GM23338 (cell line): Measurements from ENCODE around the gene GDF10. TPM values are rescaled to one million over a fixed set of nuclear protein-coding genes. Genes with fewer than 3 reads are reported as not detected.

Experiments used
- ATAC-seq: fragments of 200-7000 bp; cut with Tn5 transposase; 3 replicates; pipeline ENCODE4 v1.9.1; 2020
- DNase-seq: peaks from one replicate; pipeline ENCODE4 v3.0.0-alpha.2; 2015; ENCODE audit warnings: low spot score
- H2AFZ ChIP-seq: fragments of 200-600 bp; sonication (generic); 2 replicates; pipeline ENCODE4 v1.8.0; 2016; ENCODE audit warnings: antibody characterized with exemption, mild to moderate bottlenecking, moderate library complexity
- H3F3A ChIP-seq: fragments of 200-600 bp; sonication (generic); replicated peaks from 2 replicates; pipeline ENCODE4 v1.8.0; 2017; ENCODE audit warnings: antibody characterized with exemption, mixed run types, low read depth
- H3K27ac ChIP-seq: fragments of 200-600 bp; sonication (generic); 2 replicates; pipeline ENCODE4 v1.6.1; 2016; ENCODE audit warnings: low read depth
- H3K27me3 ChIP-seq: fragments of 200-600 bp; sonication (generic); 2 replicates; pipeline ENCODE4 v1.8.0; 2016; ENCODE audit warnings: mild to moderate bottlenecking, mixed run types, moderate library complexity; ENCODE audit not compliant: insufficient read depth
- H3K36me3 ChIP-seq: fragments of 200-600 bp; sonication (generic); 2 replicates; pipeline ENCODE4 v1.8.0; 2016; ENCODE audit warnings: mild to moderate bottlenecking; ENCODE audit not compliant: insufficient read depth
- H3K4me1 ChIP-seq: fragments of 200-600 bp; sonication (generic); 2 replicates; pipeline ENCODE4 v1.8.0; 2016; ENCODE audit warnings: mild to moderate bottlenecking, moderate library complexity; ENCODE audit not compliant: insufficient read depth
- H3K4me2 ChIP-seq: fragments of 200-600 bp; sonication (generic); 2 replicates; pipeline ENCODE4 v1.7.1; 2017; ENCODE audit warnings: mixed run types
- H3K4me3 ChIP-seq: fragments of 200-600 bp; sonication (generic); 2 replicates; pipeline ENCODE4 v1.6.1; 2016; ENCODE audit warnings: mixed run types
- H3K79me2 ChIP-seq: fragments of 200-600 bp; sonication (generic); replicated peaks from 2 replicates; pipeline ENCODE4 v1.8.0; 2017; ENCODE audit warnings: mild to moderate bottlenecking; ENCODE audit not compliant: insufficient read depth
- H3K9me2 ChIP-seq: fragments of 200-600 bp; sonication (generic); 2 replicates; pipeline ENCODE4 v1.8.0; 2017; ENCODE audit not compliant: insufficient read depth
- H4K20me1 ChIP-seq: fragments of 200-600 bp; sonication (generic); replicated peaks from 2 replicates; pipeline ENCODE4 v1.8.0; 2017; ENCODE audit warnings: mild to moderate bottlenecking; ENCODE audit not compliant: insufficient read depth
- H3K27ac Mint-ChIP-seq: 2 replicates; pipeline ENCODE4 v1.8.0; 2020; ENCODE audit warnings: inconsistent platforms, mild to moderate bottlenecking, moderate library complexity, mixed read lengths
- H3K27me3 Mint-ChIP-seq: 3 replicates; pipeline ENCODE4 v1.8.0; 2022; ENCODE audit warnings: low read depth, mild to moderate bottlenecking, moderate library complexity, mixed read lengths, inconsistent platforms; ENCODE audit not compliant: insufficient read depth, poor library complexity
- H3K36me3 Mint-ChIP-seq: 3 replicates; pipeline ENCODE4 v1.8.0; 2021; ENCODE audit warnings: low read depth, mild to moderate bottlenecking, inconsistent platforms, moderate library complexity, mixed read lengths
- H3K4me1 Mint-ChIP-seq: 3 replicates; pipeline ENCODE4 v1.8.0; 2020; ENCODE audit warnings: mild to moderate bottlenecking, inconsistent platforms, mixed read lengths
- H3K4me3 Mint-ChIP-seq: 3 replicates; pipeline ENCODE4 v1.8.0; 2021; ENCODE audit warnings: moderate library complexity, mild to moderate bottlenecking, inconsistent platforms, mixed read lengths
- H3K9me3 Mint-ChIP-seq: 3 replicates; pipeline ENCODE4 v1.8.0; 2020; ENCODE audit warnings: moderate library complexity, mild to moderate bottlenecking, inconsistent platforms, mixed read lengths
- CREB1 ChIP-seq: fragments of 250-450 bp; sonication (Bioruptor Pico); IDR thresholded peaks from 2 replicates; pipeline ENCODE4 v1.5.0; 2020; ENCODE audit warnings: low read depth, mild to moderate bottlenecking, moderate library complexity
- EZH2 ChIP-seq: fragments of 200-600 bp; sonication (generic); IDR thresholded peaks from one replicate; pipeline ENCODE4 v1.8.0; 2017; ENCODE audit warnings: antibody characterized with exemption, mild to moderate bottlenecking, low read depth; ENCODE audit not compliant: unreplicated experiment
- EZH2phosphoT487 ChIP-seq: fragments of 200-600 bp; sonication (generic); IDR thresholded peaks from one replicate; pipeline ENCODE4 v1.8.1; 2018; ENCODE audit warnings: antibody characterized with exemption; ENCODE audit not compliant: unreplicated experiment
- JUNB ChIP-seq: IDR thresholded peaks from one replicate; pipeline ENCODE4 v1.6.1; 2016; ENCODE audit warnings: antibody characterized with exemption; ENCODE audit not compliant: unreplicated experiment
- NANOG ChIP-seq: IDR thresholded peaks from 2 replicates; pipeline ENCODE4 v1.6.1; 2016; ENCODE audit warnings: antibody characterized with exemption, borderline replicate concordance
- POLR2AphosphoS5 ChIP-seq: IDR thresholded peaks from 2 replicates; pipeline ENCODE4 v1.6.1; 2016; ENCODE audit warnings: antibody characterized with exemption, low read depth
- STAT1 ChIP-seq: IDR thresholded peaks from one replicate; pipeline ENCODE4 v1.6.1; 2016; ENCODE audit warnings: antibody characterized with exemption; ENCODE audit not compliant: unreplicated experiment
- ZNF114 ChIP-seq: fragments of 250-450 bp; sonication (Bioruptor Pico); IDR thresholded peaks from 2 replicates; pipeline ENCODE4 v1.5.0; 2020; ENCODE audit warnings: mild to moderate bottlenecking, moderate library complexity
- ZNF331 ChIP-seq: fragments of 250-450 bp; sonication (Bioruptor Pico); IDR thresholded peaks from 2 replicates; pipeline ENCODE4 v1.5.0; 2020; ENCODE audit warnings: low read depth, mild to moderate bottlenecking, moderate library complexity
- polyA plus RNA-seq: library from polyadenylated mRNA; unstranded; fragments of >200 nt; fragmentation: Nextera tagmentation; extraction: Ambion mirVana; gene quantifications from 2 replicates; pipeline ENCODE4 v1.2.1, GENCODE V29; 2016
- total RNA-seq: library from RNA; depleted of rRNA; stranded (reverse); fragments of >200 nt; shearing (Covaris generic); gene quantifications from 2 replicates; pipeline ENCODE4 v1.2.3, GENCODE V29; 2014
- TF ChIP-seq, protein P1 (sequence below): fragments of 250-450 bp; sonication (Bioruptor Pico); IDR thresholded peaks from 2 replicates; pipeline ENCODE4 v1.5.0; 2020; ENCODE audit warnings: mild to moderate bottlenecking, moderate library complexity
- TF ChIP-seq, protein P2 (sequence below), 2 experiments: fragments of 200-600 bp in 1 of 2; sonication (generic) in 1 of 2; conservative IDR thresholded peaks; 2 replicates each; pipeline versions ENCODE4 v1.5.1 to v1.6.1; 2016 to 2017; ENCODE audit warnings: antibody characterized with exemption in 2 of 2, low read depth in 2 of 2, mild to moderate bottlenecking in 2 of 2, moderate library complexity in 1 of 2
- TF ChIP-seq, protein P3 (sequence below): IDR thresholded peaks from 2 replicates; pipeline ENCODE4 v1.6.1; 2016; ENCODE audit warnings: antibody characterized with exemption
- TF ChIP-seq, protein P4 (sequence below): IDR thresholded peaks from one replicate; pipeline ENCODE4 v1.6.1; 2018; ENCODE audit warnings: antibody characterized with exemption; ENCODE audit not compliant: unreplicated experiment

Gene GDF10
- total and polyA plus RNA-seq, 2 experiments from 2014 or later: 0.21 TPM; not detected in 1

DNA sequence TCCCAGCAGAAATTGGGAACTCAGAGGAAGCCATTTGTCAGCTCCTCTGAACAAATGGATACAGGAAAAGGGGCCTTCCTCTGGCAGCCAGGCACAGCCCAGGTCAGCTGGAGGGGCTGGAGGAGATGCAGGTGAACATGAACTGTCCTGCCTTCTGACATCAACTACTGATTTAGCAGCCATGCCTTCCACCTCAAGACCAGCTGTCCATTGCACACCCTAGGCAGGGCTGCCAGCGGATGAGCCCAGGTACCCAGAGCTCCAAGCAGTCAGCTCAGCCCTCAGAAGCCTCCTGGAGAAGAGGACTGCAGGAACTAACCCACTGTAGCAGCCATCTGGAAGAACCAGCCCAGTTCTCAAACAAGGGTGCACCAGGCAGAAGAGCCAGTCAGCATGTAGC, 44.1 kb upstream of the GDF10 start:
- Mint-ChIP-seq H3K36me3 (no peaks in the 10 kb centered on the region), H3K4me1 (no peaks in the 10 kb centered on the region; the same call in 2 of the 3 replicates), H3K4me3 (no peak overlapping the region), H3K9me3 (no peaks in the 10 kb centered on the region), H3K27ac (no peak overlapping the region; the same call in 1 of the 2 replicates), H3K27me3 (peaks cover 2% of the 10 kb centered on the region)
- Histone ChIP-seq H3K79me2 (no peaks in the 10 kb centered on the region), H4K20me1 (no peaks in the 10 kb centered on the region), H3K4me3 (no peak overlapping the region), H3F3A (no peaks in the 10 kb centered on the region), H3K27me3 (no peaks in the 10 kb centered on the region), H3K9me2 (peaks cover 10% of the 10 kb centered on the region; the same call in 1 of the 2 replicates), H3K4me1 (no peaks in the 10 kb centered on the region), H3K4me2 (no peak overlapping the region), H2AFZ (no peak overlapping the region), H3K36me3 (no peaks in the 10 kb centered on the region), H3K27ac (no peak overlapping the region)
- no peak for DNase-seq
- TF ChIP-seq NANOG: no peak
- TF ChIP-seq, protein P1, sequence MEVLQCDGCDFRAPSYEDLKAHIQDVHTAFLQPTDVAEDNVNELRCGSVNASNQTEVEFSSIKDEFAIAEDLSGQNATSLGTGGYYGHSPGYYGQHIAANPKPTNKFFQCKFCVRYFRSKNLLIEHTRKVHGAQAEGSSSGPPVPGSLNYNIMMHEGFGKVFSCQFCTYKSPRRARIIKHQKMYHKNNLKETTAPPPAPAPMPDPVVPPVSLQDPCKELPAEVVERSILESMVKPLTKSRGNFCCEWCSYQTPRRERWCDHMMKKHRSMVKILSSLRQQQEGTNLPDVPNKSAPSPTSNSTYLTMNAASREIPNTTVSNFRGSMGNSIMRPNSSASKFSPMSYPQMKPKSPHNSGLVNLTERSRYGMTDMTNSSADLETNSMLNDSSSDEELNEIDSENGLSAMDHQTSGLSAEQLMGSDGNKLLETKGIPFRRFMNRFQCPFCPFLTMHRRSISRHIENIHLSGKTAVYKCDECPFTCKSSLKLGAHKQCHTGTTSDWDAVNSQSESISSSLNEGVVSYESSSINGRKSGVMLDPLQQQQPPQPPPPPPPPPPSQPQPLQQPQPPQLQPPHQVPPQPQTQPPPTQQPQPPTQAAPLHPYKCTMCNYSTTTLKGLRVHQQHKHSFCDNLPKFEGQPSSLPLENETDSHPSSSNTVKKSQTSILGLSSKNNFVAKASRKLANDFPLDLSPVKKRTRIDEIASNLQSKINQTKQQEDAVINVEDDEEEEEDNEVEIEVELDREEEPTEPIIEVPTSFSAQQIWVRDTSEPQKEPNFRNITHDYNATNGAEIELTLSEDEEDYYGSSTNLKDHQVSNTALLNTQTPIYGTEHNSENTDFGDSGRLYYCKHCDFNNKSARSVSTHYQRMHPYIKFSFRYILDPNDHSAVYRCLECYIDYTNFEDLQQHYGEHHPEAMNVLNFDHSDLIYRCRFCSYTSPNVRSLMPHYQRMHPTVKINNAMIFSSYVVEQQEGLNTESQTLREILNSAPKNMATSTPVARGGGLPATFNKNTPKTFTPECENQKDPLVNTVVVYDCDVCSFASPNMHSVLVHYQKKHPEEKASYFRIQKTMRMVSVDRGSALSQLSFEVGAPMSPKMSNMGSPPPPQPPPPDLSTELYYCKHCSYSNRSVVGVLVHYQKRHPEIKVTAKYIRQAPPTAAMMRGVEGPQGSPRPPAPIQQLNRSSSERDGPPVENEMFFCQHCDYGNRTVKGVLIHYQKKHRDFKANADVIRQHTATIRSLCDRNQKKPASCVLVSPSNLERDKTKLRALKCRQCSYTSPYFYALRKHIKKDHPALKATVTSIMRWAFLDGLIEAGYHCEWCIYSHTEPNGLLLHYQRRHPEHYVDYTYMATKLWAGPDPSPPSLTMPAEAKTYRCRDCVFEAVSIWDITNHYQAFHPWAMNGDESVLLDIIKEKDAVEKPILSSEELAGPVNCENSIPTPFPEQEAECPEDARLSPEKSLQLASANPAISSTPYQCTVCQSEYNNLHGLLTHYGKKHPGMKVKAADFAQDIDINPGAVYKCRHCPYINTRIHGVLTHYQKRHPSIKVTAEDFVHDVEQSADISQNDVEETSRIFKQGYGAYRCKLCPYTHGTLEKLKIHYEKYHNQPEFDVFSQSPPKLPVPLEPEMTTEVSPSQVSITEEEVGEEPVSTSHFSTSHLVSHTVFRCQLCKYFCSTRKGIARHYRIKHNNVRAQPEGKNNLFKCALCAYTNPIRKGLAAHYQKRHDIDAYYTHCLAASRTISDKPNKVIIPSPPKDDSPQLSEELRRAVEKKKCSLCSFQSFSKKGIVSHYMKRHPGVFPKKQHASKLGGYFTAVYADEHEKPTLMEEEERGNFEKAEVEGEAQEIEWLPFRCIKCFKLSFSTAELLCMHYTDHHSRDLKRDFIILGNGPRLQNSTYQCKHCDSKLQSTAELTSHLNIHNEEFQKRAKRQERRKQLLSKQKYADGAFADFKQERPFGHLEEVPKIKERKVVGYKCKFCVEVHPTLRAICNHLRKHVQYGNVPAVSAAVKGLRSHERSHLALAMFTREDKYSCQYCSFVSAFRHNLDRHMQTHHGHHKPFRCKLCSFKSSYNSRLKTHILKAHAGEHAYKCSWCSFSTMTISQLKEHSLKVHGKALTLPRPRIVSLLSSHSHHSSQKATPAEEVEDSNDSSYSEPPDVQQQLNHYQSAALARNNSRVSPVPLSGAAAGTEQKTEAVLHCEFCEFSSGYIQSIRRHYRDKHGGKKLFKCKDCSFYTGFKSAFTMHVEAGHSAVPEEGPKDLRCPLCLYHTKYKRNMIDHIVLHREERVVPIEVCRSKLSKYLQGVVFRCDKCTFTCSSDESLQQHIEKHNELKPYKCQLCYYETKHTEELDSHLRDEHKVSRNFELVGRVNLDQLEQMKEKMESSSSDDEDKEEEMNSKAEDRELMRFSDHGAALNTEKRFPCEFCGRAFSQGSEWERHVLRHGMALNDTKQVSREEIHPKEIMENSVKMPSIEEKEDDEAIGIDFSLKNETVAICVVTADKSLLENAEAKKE (CRISPR knock-in tag): no peak
- TF ChIP-seq EZH2phosphoT487: no peak
- TF ChIP-seq, protein P2, sequence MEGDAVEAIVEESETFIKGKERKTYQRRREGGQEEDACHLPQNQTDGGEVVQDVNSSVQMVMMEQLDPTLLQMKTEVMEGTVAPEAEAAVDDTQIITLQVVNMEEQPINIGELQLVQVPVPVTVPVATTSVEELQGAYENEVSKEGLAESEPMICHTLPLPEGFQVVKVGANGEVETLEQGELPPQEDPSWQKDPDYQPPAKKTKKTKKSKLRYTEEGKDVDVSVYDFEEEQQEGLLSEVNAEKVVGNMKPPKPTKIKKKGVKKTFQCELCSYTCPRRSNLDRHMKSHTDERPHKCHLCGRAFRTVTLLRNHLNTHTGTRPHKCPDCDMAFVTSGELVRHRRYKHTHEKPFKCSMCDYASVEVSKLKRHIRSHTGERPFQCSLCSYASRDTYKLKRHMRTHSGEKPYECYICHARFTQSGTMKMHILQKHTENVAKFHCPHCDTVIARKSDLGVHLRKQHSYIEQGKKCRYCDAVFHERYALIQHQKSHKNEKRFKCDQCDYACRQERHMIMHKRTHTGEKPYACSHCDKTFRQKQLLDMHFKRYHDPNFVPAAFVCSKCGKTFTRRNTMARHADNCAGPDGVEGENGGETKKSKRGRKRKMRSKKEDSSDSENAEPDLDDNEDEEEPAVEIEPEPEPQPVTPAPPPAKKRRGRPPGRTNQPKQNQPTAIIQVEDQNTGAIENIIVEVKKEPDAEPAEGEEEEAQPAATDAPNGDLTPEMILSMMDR (conservative IDR thresholded peaks at IDR 0.05; ENCODE audit: low read depth in 2 of 2): no peak
- TF ChIP-seq ZNF114 (CRISPR knock-in tag): no peak
- no peak for TF ChIP-seq STAT1
- no peak for TF ChIP-seq ZNF331 (CRISPR knock-in tag)
- TF ChIP-seq, protein P3, sequence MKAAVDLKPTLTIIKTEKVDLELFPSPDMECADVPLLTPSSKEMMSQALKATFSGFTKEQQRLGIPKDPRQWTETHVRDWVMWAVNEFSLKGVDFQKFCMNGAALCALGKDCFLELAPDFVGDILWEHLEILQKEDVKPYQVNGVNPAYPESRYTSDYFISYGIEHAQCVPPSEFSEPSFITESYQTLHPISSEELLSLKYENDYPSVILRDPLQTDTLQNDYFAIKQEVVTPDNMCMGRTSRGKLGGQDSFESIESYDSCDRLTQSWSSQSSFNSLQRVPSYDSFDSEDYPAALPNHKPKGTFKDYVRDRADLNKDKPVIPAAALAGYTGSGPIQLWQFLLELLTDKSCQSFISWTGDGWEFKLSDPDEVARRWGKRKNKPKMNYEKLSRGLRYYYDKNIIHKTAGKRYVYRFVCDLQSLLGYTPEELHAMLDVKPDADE: no peak
- TF ChIP-seq CREB1 (CRISPR knock-in tag): no peak
- TF ChIP-seq POLR2AphosphoS5: no peak
- TF ChIP-seq JUNB: no peak
- no peak for TF ChIP-seq EZH2
- TF ChIP-seq, protein P4, sequence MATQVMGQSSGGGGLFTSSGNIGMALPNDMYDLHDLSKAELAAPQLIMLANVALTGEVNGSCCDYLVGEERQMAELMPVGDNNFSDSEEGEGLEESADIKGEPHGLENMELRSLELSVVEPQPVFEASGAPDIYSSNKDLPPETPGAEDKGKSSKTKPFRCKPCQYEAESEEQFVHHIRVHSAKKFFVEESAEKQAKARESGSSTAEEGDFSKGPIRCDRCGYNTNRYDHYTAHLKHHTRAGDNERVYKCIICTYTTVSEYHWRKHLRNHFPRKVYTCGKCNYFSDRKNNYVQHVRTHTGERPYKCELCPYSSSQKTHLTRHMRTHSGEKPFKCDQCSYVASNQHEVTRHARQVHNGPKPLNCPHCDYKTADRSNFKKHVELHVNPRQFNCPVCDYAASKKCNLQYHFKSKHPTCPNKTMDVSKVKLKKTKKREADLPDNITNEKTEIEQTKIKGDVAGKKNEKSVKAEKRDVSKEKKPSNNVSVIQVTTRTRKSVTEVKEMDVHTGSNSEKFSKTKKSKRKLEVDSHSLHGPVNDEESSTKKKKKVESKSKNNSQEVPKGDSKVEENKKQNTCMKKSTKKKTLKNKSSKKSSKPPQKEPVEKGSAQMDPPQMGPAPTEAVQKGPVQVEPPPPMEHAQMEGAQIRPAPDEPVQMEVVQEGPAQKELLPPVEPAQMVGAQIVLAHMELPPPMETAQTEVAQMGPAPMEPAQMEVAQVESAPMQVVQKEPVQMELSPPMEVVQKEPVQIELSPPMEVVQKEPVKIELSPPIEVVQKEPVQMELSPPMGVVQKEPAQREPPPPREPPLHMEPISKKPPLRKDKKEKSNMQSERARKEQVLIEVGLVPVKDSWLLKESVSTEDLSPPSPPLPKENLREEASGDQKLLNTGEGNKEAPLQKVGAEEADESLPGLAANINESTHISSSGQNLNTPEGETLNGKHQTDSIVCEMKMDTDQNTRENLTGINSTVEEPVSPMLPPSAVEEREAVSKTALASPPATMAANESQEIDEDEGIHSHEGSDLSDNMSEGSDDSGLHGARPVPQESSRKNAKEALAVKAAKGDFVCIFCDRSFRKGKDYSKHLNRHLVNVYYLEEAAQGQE: no peak
- ATAC-seq: no peak
